Measurements from ENCODE around the gene CRB1. TPM values are rescaled to one million over a fixed set of nuclear protein-coding genes. Genes with fewer than 3 reads are reported as not detected.

The CRB1 gene
- polyA plus RNA-seq, 1 donor from 2014 or later: 2.3 TPM

DNA sequence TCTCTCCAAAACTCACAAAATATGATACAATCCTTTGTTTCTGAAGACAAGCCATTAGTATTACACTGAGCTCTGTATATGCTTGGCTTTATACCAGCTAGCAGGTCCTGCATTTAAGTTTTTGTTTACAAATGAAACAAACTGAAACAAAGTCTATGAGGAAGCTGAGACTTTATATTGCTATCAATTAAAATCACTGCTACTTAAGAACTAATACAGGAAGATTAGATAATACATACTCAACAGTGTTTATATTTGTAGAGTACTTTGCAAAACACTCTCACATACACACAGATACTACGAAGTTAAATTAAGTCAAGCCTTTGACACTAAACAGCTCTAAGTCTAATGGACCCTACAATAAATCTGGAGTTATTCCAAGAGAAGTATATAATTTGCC, 247.4 kb downstream of the CRB1 start:
- TF ChIP-seq CTCF (IDR thresholded peaks at IDR 0.05; ENCODE audit: poor library complexity, severe bottlenecking) (no peak), TAF1 (IDR thresholded peaks at IDR 0.05; ENCODE audit: low read depth) (no peak), EZH2 (IDR thresholded peaks at IDR 0.05; ENCODE audit: borderline replicate concordance, insufficient read depth, low read length, poor library complexity, severe bottlenecking) (no peak), POLR2AphosphoS5 (IDR thresholded peaks at IDR 0.05) (no peak)
- Histone ChIP-seq H3K36me3 (ENCODE audit: insufficient read depth, low read length) (no peaks in the 10 kb centered on the region), H2AFZ (ENCODE audit: low read depth, low read length) (no peak overlapping the region), H3K9ac (ENCODE audit: low read length) (no peak overlapping the region), H3K4me2 (ENCODE audit: low read length) (no peak overlapping the region), H3K79me2 (replicated peaks; ENCODE audit: insufficient read depth, low read length) (no peaks in the 10 kb centered on the region), H3K9me2 (ENCODE audit: insufficient read depth, low read length) (no peaks in the 10 kb centered on the region), H4K20me1 (ENCODE audit: insufficient read depth) (no peaks in the 10 kb centered on the region), H3F3A (ENCODE audit: insufficient read depth, low read length, poor library complexity, severe bottlenecking) (no peaks in the 10 kb centered on the region), H3K4me3 (ENCODE audit: low read length) (no peak overlapping the region), H3K9me3 (ENCODE audit: low read length) (no peaks in the 10 kb centered on the region), H3K27ac (ENCODE audit: low read length) (no peak overlapping the region), H3K27me3 (ENCODE audit: insufficient read depth, low read depth, low read length) (no peaks in the 10 kb centered on the region)

- Histone ChIP-seq H3F3A (ENCODE audit: insufficient read depth, low read length, poor library complexity, severe bottlenecking) (no peaks in the 10 kb centered on the region), H3K79me2 (replicated peaks; ENCODE audit: insufficient read depth, low read length) (no peaks in the 10 kb centered on the region), H3K36me3 (ENCODE audit: insufficient read depth, low read length) (no peaks in the 10 kb centered on the region), H3K9me3 (ENCODE audit: low read length) (no peaks in the 10 kb centered on the region), H3K4me3 (ENCODE audit: low read length) (no peak overlapping the region), H3K9me2 (ENCODE audit: insufficient read depth, low read length) (no peaks in the 10 kb centered on the region), H3K27me3 (ENCODE audit: insufficient read depth, low read depth, low read length) (no peaks in the 10 kb centered on the region), H3K4me2 (ENCODE audit: low read length) (no peak overlapping the region), H3K27ac (ENCODE audit: low read length) (no peak overlapping the region), H4K20me1 (ENCODE audit: insufficient read depth) (no peaks in the 10 kb centered on the region), H3K9ac (ENCODE audit: low read length) (no peak overlapping the region), H2AFZ (ENCODE audit: low read depth, low read length) (no peak overlapping the region)
- TF ChIP-seq EP300 (conservative IDR thresholded peaks at IDR 0.05; ENCODE audit: poor library complexity, severe bottlenecking) (no peak), SMC3 (conservative IDR thresholded peaks at IDR 0.05; ENCODE audit: poor library complexity) (peak; percentile 32), TAF1 (IDR thresholded peaks at IDR 0.05; ENCODE audit: low read depth) (no peak), RAD21 (conservative IDR thresholded peaks at IDR 0.05) (no peak), REST (IDR thresholded peaks at IDR 0.05; ENCODE audit: borderline replicate concordance) (no peak), EZH2 (IDR thresholded peaks at IDR 0.05; ENCODE audit: borderline replicate concordance, insufficient read depth, low read length, poor library complexity, severe bottlenecking) (no peak), POLR2AphosphoS5 (IDR thresholded peaks at IDR 0.05) (no peak), MXI1 (conservative IDR thresholded peaks at IDR 0.05; ENCODE audit: poor library complexity, severe bottlenecking) (no peak), CTCF (IDR thresholded peaks at IDR 0.05; ENCODE audit: poor library complexity, severe bottlenecking) (peak; percentile 37)
These were observed 251.8 kb downstream of the CRB1 start for GRCh38 chr1:197519741-197520334.

Data from neural cell (in vitro differentiated cells).